DOHH2 (cell line): ENCODE measurements around the gene FBLN2.

Experiments
- H3F3A ChIP-seq: fragments of 200-600 bp; sonication (generic), shearing (Covaris generic); 2 replicates; pipeline ENCODE4 v1.6.0; 2016; ENCODE audit warnings: antibody characterized with exemption, mild to moderate bottlenecking; ENCODE audit not compliant: control insufficient read depth, insufficient read depth
- H3K27ac ChIP-seq: fragments of 200-600 bp; sonication (generic); 2 replicates; pipeline ENCODE4 v1.5.1; 2014; ENCODE audit warnings: low read depth, mild to moderate bottlenecking, low read length, moderate library complexity
- H3K27me3 ChIP-seq: fragments of 200-600 bp; sonication (generic); 2 replicates; pipeline ENCODE4 v1.6.1; 2014; ENCODE audit warnings: mild to moderate bottlenecking, low read length, mixed read lengths; ENCODE audit not compliant: control insufficient read depth
- H3K36me3 ChIP-seq: fragments of 200-600 bp; sonication (generic); 2 replicates; pipeline ENCODE4 v1.6.1; 2014; ENCODE audit warnings: mild to moderate bottlenecking, low read length, moderate library complexity, mixed read lengths; ENCODE audit not compliant: control insufficient read depth
- H3K4me1 ChIP-seq: fragments of 200-600 bp; sonication (generic); 2 replicates; pipeline ENCODE4 v1.6.1; 2014; ENCODE audit warnings: mild to moderate bottlenecking, low read length, mixed read lengths; ENCODE audit not compliant: control insufficient read depth
- H3K4me2 ChIP-seq: fragments of 200-600 bp; sonication (generic); 2 replicates; pipeline ENCODE4 v1.6.0; 2014; ENCODE audit warnings: mild to moderate bottlenecking, low read length, moderate library complexity
- H3K4me3 ChIP-seq: fragments of 200-600 bp; sonication (generic); 2 replicates; pipeline ENCODE4 v1.5.1; 2014; ENCODE audit warnings: mild to moderate bottlenecking, low read length, mixed read lengths
- H3K79me2 ChIP-seq: fragments of 200-600 bp; sonication (generic); 2 replicates; pipeline ENCODE4 v1.6.1; 2014; ENCODE audit warnings: mild to moderate bottlenecking, low read length, mixed read lengths; ENCODE audit not compliant: control insufficient read depth
- H3K9me2 ChIP-seq: fragments of 200-600 bp; sonication (generic); replicated peaks from 2 replicates; pipeline ENCODE4 v1.6.1; 2014; ENCODE audit warnings: mild to moderate bottlenecking, low read length, mixed read lengths; ENCODE audit not compliant: control insufficient read depth
- H3K9me3 ChIP-seq: fragments of 200-600 bp; sonication (generic); 2 replicates; pipeline ENCODE4 v1.6.1; 2014; ENCODE audit warnings: antibody characterized with exemption, low read length, mixed read lengths; ENCODE audit not compliant: control insufficient read depth, insufficient read depth
- H4K20me1 ChIP-seq: fragments of 200-600 bp; sonication (generic); 2 replicates; pipeline ENCODE4 v1.6.0; 2014; ENCODE audit warnings: low read depth, mild to moderate bottlenecking, antibody characterized with exemption, low read length, moderate library complexity; ENCODE audit not compliant: control insufficient read depth, insufficient read depth
- EZH2phosphoT487 ChIP-seq: fragments of 200-600 bp; sonication (generic); IDR thresholded peaks from 2 replicates; pipeline ENCODE4 v1.6.1; 2017; ENCODE audit warnings: borderline replicate concordance, mild to moderate bottlenecking, antibody characterized with exemption, low read length, moderate library complexity, mixed read lengths
- TF ChIP-seq, protein P1 (sequence below): fragments of 200-600 bp; sonication (generic); IDR thresholded peaks from one replicate; pipeline ENCODE4 v1.5.1; 2014; ENCODE audit warnings: antibody characterized with exemption, mild to moderate bottlenecking, low read depth, low read length; ENCODE audit not compliant: poor library complexity, severe bottlenecking

FBLN2 gene

DNA sequence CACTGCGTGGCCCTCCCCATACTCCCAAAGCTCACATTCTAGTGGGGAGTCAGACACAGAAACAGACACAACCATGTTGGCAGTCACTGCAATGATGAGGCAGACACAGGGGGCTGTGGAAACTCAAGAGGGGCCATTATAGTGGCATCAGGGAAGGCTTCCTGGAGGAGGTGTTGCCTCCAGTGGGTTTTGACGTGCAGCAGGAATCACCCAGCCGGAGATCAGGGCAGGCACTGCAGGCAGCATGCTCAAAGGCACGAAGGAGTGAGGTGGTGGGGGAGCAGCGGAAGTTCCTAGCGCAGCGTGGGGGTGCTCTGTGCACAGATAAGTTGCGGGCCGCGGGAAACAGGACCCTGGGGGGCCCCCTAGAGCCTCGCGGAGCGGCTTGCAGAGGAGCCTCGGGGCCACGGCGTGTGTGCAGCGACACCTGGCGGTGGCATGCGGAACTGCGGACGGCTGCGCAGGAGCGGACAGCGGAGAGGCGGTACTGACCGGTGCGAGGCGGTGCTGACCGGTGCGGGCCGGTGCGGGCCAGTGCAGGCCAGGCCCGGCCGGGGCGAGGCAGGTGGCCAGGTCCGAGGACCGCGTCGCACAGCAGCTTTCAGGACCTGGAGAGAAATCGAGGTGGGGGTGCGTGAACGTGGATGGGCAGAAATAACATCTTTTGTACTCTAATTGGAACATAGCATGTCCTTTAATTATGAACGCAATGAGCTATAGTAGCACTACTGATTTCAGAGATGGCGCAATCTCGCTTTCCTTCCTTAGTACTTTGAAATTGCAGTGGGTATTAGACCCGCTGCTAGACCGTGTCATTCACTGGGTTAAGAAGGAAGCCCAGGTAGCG, 101.5 kb downstream of the FBLN2 start:
- H3K4me3 ChIP-seq = no peak overlapping the region
- H3K4me2 ChIP-seq = no peak overlapping the region
- TF ChIP-seq, protein P1, sequence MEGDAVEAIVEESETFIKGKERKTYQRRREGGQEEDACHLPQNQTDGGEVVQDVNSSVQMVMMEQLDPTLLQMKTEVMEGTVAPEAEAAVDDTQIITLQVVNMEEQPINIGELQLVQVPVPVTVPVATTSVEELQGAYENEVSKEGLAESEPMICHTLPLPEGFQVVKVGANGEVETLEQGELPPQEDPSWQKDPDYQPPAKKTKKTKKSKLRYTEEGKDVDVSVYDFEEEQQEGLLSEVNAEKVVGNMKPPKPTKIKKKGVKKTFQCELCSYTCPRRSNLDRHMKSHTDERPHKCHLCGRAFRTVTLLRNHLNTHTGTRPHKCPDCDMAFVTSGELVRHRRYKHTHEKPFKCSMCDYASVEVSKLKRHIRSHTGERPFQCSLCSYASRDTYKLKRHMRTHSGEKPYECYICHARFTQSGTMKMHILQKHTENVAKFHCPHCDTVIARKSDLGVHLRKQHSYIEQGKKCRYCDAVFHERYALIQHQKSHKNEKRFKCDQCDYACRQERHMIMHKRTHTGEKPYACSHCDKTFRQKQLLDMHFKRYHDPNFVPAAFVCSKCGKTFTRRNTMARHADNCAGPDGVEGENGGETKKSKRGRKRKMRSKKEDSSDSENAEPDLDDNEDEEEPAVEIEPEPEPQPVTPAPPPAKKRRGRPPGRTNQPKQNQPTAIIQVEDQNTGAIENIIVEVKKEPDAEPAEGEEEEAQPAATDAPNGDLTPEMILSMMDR = peak; percentile 100
- no peak for TF ChIP-seq EZH2phosphoT487
- no peaks in the 10 kb centered on the region for H3F3A ChIP-seq
- no peaks in the 10 kb centered on the region for H3K9me3 ChIP-seq
- no peak overlapping the region for H3K27ac ChIP-seq
- no peaks in the 10 kb centered on the region for H3K9me2 ChIP-seq
- peaks cover 3% of the 10 kb centered on the region; the same call in 1 of the 2 replicates for H4K20me1 ChIP-seq
- no peaks in the 10 kb centered on the region for H3K36me3 ChIP-seq
- H3K4me1 ChIP-seq = no peaks in the 10 kb centered on the region
- H3K79me2 ChIP-seq = no peaks in the 10 kb centered on the region
- peaks cover 13% of the 10 kb centered on the region for H3K27me3 ChIP-seq

DNA sequence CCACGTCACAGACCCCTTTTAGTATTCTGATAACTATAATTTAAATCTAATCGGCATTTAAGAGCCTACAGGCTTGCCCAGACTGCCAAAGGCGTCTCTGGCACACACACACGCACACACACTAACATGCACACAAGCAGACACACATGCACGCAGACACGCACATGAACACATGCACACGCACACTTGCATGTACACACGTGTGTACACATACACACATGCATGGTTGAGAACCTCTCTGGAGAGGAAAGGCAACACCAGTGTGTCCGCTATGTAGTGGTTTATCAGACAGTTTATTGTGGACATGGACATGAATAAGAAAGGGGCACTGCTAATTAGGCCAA, 102.1 kb downstream of the FBLN2 start:
- Histone ChIP-seq H3K4me2 (no peak overlapping the region), H3K27ac (no peak overlapping the region), H3K79me2 (no peaks in the 10 kb centered on the region), H3K4me3 (no peak overlapping the region), H3K4me1 (no peaks in the 10 kb centered on the region), H4K20me1 (peaks cover 3% of the 10 kb centered on the region; the same call in 1 of the 2 replicates), H3K9me3 (no peaks in the 10 kb centered on the region), H3K36me3 (no peaks in the 10 kb centered on the region), H3K27me3 (peaks cover 13% of the 10 kb centered on the region), H3F3A (no peaks in the 10 kb centered on the region), H3K9me2 (no peaks in the 10 kb centered on the region)
- TF ChIP-seq, protein P1 = no peak
- no peak for TF ChIP-seq EZH2phosphoT487

DNA sequence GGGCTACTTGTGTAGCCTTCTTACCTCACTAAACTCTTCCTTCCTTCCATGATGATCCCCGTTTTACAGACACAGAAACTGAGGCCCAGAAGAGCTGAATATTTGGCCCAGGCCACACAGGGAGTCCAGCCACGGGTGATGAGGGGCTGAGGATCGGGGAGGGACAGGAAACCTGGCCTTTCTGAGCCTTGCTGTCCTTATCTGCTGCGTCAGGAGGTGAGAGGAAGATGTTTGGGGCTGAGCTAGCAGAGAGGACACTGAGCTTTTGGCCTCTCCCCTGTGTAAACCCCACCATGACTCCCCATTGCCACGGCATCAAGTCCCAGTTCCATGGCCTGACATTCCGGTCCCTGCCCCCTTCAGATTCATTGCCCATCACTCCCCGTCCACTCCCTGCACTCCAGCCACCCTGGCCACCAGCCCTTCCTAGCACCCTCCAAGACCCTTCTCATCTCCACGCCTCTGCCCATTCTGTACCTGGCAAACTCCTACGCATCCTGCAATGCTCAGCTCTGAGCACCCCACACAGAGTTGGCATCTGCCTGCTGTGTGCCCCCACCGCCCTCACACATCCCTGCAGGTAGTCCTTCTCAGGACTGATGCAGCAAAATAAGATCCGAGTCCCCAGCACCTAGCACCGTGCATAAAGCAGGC, 103.0 kb downstream of the FBLN2 start:
- TF ChIP-seq EZH2phosphoT487 = no peak
- TF ChIP-seq, protein P1 = no peak
- H3K9me2 ChIP-seq = no peaks in the 10 kb centered on the region
- peaks cover 3% of the 10 kb centered on the region; the same call in 1 of the 2 replicates for H4K20me1 ChIP-seq
- no peaks in the 10 kb centered on the region for H3F3A ChIP-seq
- H3K27me3 ChIP-seq = peaks cover 13% of the 10 kb centered on the region
- H3K9me3 ChIP-seq = no peaks in the 10 kb centered on the region
- H3K27ac ChIP-seq = no peak overlapping the region
- no peak overlapping the region for H3K4me2 ChIP-seq
- H3K4me3 ChIP-seq = no peak overlapping the region
- H3K79me2 ChIP-seq = no peaks in the 10 kb centered on the region
- H3K4me1 ChIP-seq = no peaks in the 10 kb centered on the region
- no peaks in the 10 kb centered on the region for H3K36me3 ChIP-seq
